Measurements from ENCODE around the gene TRAK1.

- no peak for TF ChIP-seq CTCF (IDR thresholded peaks at IDR 0.05; ENCODE audit: poor library complexity)
- TF ChIP-seq EZH2phosphoT487 (IDR thresholded peaks at IDR 0.05; ENCODE audit: low read depth, severe bottlenecking, unreplicated experiment), result no peak
- TF ChIP-seq EZH2 (IDR thresholded peaks at IDR 0.05; ENCODE audit: borderline replicate concordance), result no peak
Observed at GRCh38 chr3:42166214-42166613, 75.1 kb downstream of the TRAK1 start.
